Esophagus squamous epithelium (tissue), 5 donors: Measurements from ENCODE around the gene MYOCD. TPM values are rescaled to one million over a fixed set of nuclear protein-coding genes. Genes with fewer than 3 reads are reported as not detected.
A peak's percentile ranks its signal among the peaks of the same experiment; 100 is the strongest.

Experiments
- DNase-seq: peaks from one replicate; lab custom pipeline; 2025; lab: John Stamatoyannopoulos, UW
- H3K27ac ChIP-seq, 4 donors: fragments of 200-600 bp; sonication (generic); one replicate each; pipeline ENCODE4 v1.5.1; 2016 to 2019; ENCODE audit warnings: mild to moderate bottlenecking in 1 of 4
- H3K27me3 ChIP-seq, 4 donors: fragments of 200-600 bp; sonication (generic); 1 replicate in 3 of 4; 2 replicates in 1 of 4; pipeline versions ENCODE4 v1.5.1 to v1.6.0; 2017 to 2021; ENCODE audit warnings: antibody characterized with exemption in 1 of 4
- H3K36me3 ChIP-seq, 3 donors: fragments of 200-600 bp; sonication (generic); one replicate each; pipeline ENCODE4 v1.5.1; 2016 to 2019
- H3K4me1 ChIP-seq, 3 donors: fragments of 200-600 bp; sonication (generic); one replicate each; pipeline ENCODE4 v1.5.1; 2017 to 2019
- H3K4me3 ChIP-seq, 4 donors: fragments of 200-600 bp; sonication (generic); 1 replicate in 3 of 4; 2 replicates in 1 of 4; pipeline ENCODE4 v1.5.1; 2016 to 2019; ENCODE audit warnings: mild to moderate bottlenecking in 2 of 4, moderate library complexity in 1 of 4
- H3K9me3 ChIP-seq, 3 donors: fragments of 200-600 bp; sonication (generic); one replicate each; pipeline ENCODE4 v1.5.1; 2016 to 2019
- CTCF ChIP-seq, 6 experiments: fragments of 450-650 bp in 4 of 6; fragments of 200-600 bp in 2 of 6; sonication (generic) in 2 of 6; IDR thresholded peaks; one replicate each; pipeline ENCODE4 v1.5.1; 2016 to 2019; ENCODE audit warnings: antibody characterized with exemption in 6 of 6, mild to moderate bottlenecking in 4 of 6, moderate library complexity in 4 of 6
- POLR2A ChIP-seq, 4 donors: fragments of 450-650 bp; IDR thresholded peaks; one replicate each; pipeline ENCODE4 v1.6.1; 2017; ENCODE audit warnings: antibody characterized with exemption in 4 of 4, mild to moderate bottlenecking in 4 of 4, moderate library complexity in 3 of 4
- WGBS, 2 donors: methylation state at CpG; one replicate each; pipeline ENCODE4 v1.1.5; 2018; 5-methylcytosine and 5-hydroxymethylcytosine counted together
- intact Hi-C: fragments of 100-400 bp; cut with DNase I; formaldehyde crosslinking; loops from one replicate; pipeline ENCODE4 v1.15.0; 2022
- total RNA-seq, 4 donors: library from RNA; depleted of rRNA; stranded (reverse); fragments of >200 nt; gene quantifications; one replicate each; pipeline ENCODE4 v1.1.0, GENCODE V29; 2016
- donor health status: DM: yes; HTN: yes; CAD: no.

MYOCD gene
- total RNA-seq, 4 donors from 2014 or later: 2.3 to 27.5 (median 7.8) TPM

GRCh38 chr17:12637015-12637414 is 28.7 kb upstream of the MYOCD start:
- Histone ChIP-seq H3K27ac (no peak overlapping the region), H3K36me3 (no peaks in the 10 kb centered on the region), H3K27me3 (no peaks in the 10 kb centered on the region), H3K9me3 (no peaks in the 10 kb centered on the region), H3K4me3 (no peak overlapping the region), H3K4me1 (no peaks in the 10 kb centered on the region)
- TF ChIP-seq CTCF (IDR thresholded peaks at IDR 0.05) (no peak), POLR2A (IDR thresholded peaks at IDR 0.05) (no peak)
- WGBS, 2 donors: 17 to 18% methylated on average over 2 of the region's 2 CpGs
- intact Hi-C loops: no loop called here
- no peak for DNase-seq

GRCh38 chr17:12637745-12638651 is 27.7 kb upstream of the MYOCD start:
- WGBS, 2 donors: 61 to 68% methylated on average over 11 of the region's 11 CpGs

GRCh38 chr17:12640364-12640763 is 25.3 kb upstream of the MYOCD start:
- intact Hi-C loops: no loop called here
- TF ChIP-seq POLR2A (IDR thresholded peaks at IDR 0.05): no peak
- no peak for TF ChIP-seq CTCF (IDR thresholded peaks at IDR 0.05)
- WGBS, 2 donors: 93 to 95% methylated on average over 2 of the region's 2 CpGs
- Histone ChIP-seq H3K4me1 (no peaks in the 10 kb centered on the region), H3K36me3 (no peaks in the 10 kb centered on the region), H3K9me3 (no peaks in the 10 kb centered on the region), H3K27ac (no peak overlapping the region), H3K27me3 (no peaks in the 10 kb centered on the region), H3K4me3 (no peak overlapping the region)
- no peak for DNase-seq

More at GRCh38 chr17:12637745-12638651, 27.7 kb upstream of the MYOCD start:
- Histone ChIP-seq H3K4me1 (no peaks in the 10 kb centered on the region), H3K27ac (peak overlapping the region in 1 of 4 donors; percentile 6), H3K36me3 (no peaks in the 10 kb centered on the region), H3K9me3 (no peaks in the 10 kb centered on the region), H3K27me3 (no peaks in the 10 kb centered on the region), H3K4me3 (no peak overlapping the region)
- intact Hi-C loops: no loop called here
- no peak for DNase-seq
- TF ChIP-seq POLR2A (IDR thresholded peaks at IDR 0.05): no peak
- no peak for TF ChIP-seq CTCF (IDR thresholded peaks at IDR 0.05)

GRCh38 chr17:12641084-12641483 is 24.6 kb upstream of the MYOCD start:
- H3K27ac ChIP-seq: no peak overlapping the region
- TF ChIP-seq POLR2A (IDR thresholded peaks at IDR 0.05): no peak
- TF ChIP-seq CTCF (IDR thresholded peaks at IDR 0.05): no peak
- 50 to 67% methylated on average over 2 of the region's 2 CpGs for WGBS, 2 donors
- no peaks in the 10 kb centered on the region for H3K27me3 ChIP-seq
- intact Hi-C loops: no loop called here
- no peaks in the 10 kb centered on the region for H3K4me1 ChIP-seq
- no peak for DNase-seq
- H3K4me3 ChIP-seq: no peak overlapping the region
- H3K36me3 ChIP-seq: no peaks in the 10 kb centered on the region
- H3K9me3 ChIP-seq: no peaks in the 10 kb centered on the region

GRCh38 chr17:12642034-12642433 is 23.7 kb upstream of the MYOCD start:
- Histone ChIP-seq H3K36me3 (no peaks in the 10 kb centered on the region), H3K4me3 (no peak overlapping the region), H3K4me1 (no peaks in the 10 kb centered on the region), H3K27me3 (no peaks in the 10 kb centered on the region), H3K9me3 (no peaks in the 10 kb centered on the region), H3K27ac (no peak overlapping the region)
- WGBS, 2 donors: 59 to 63% methylated on average over 4 of the region's 4 CpGs
- TF ChIP-seq POLR2A (IDR thresholded peaks at IDR 0.05) (no peak), CTCF (IDR thresholded peaks at IDR 0.05) (no peak)
- DNase-seq: no peak
- intact Hi-C loops: no loop called here
